HepG2 (cell line): ENCODE data around the gene ADIPOR2.

Experiments
- DBP ChIP-seq: sonication (generic); formaldehyde crosslinking; IDR thresholded peaks from 2 replicates; pipeline ENCODE4 v1.4.0; 2020; ENCODE audit warnings: missing genetic modification reagents; ENCODE audit errors: not compliant biosample characterization
- EP300 ChIP-seq, 3 experiments: sonication (generic) in 1 of 3; formaldehyde crosslinking in 1 of 3; IDR thresholded peaks; 2 replicates each; pipeline versions ENCODE4 v1.5.1 to v1.6.1; 2011 to 2020; ENCODE audit warnings: low read depth in 2 of 3, low read length in 2 of 3, borderline replicate concordance in 1 of 3, improper control_type of control experiment in 1 of 3, mild to moderate bottlenecking in 1 of 3, missing genetic modification reagents in 1 of 3, moderate library complexity in 1 of 3
- IRF2 ChIP-seq: IDR thresholded peaks from 2 replicates; pipeline ENCODE4 v1.6.1; 2018; ENCODE audit warnings: missing genetic modification reagents, missing compliant biosample characterization
- MAFK ChIP-seq, 2 experiments: IDR thresholded peaks in 1 of 2; conservative IDR thresholded peaks in 1 of 2; 2 replicates each; pipeline ENCODE4 v1.6.1; 2011; ENCODE audit warnings: improper control_type of control experiment in 2 of 2, low read length in 2 of 2
- SMAD3 ChIP-seq: sonication (generic); formaldehyde crosslinking; IDR thresholded peaks from 2 replicates; pipeline ENCODE4 v1.4.0; 2020; ENCODE audit warnings: missing genetic modification reagents
- TF ChIP-seq, protein P1 (sequence below): sonication (generic); formaldehyde crosslinking; IDR thresholded peaks from 2 replicates; pipeline ENCODE4 v1.5.0; 2020; ENCODE audit warnings: mild to moderate bottlenecking, missing genetic modification reagents, moderate library complexity
- TF ChIP-seq, protein P2 (sequence below): sonication (generic); formaldehyde crosslinking; conservative IDR thresholded peaks from 2 replicates; pipeline ENCODE4 v1.8.0; 2022; ENCODE audit warnings: mild to moderate bottlenecking, moderate library complexity, missing genetic modification reagents

- TF ChIP-seq EP300 (IDR thresholded peaks at IDR 0.05; ENCODE audit: low read depth in 2 of 2, low read length in 2 of 2) (no peak), EP300 (CRISPR knock-in tag; IDR thresholded peaks at IDR 0.05; ENCODE audit: borderline replicate concordance) (no peak), IRF2 (CRISPR knock-in tag) (no peak), DBP (no peak), SMAD3 (CRISPR knock-in tag) (no peak), MAFK (conservative IDR thresholded peaks at IDR 0.05 in 1 of 2, IDR thresholded peaks at IDR 0.05 in 1 of 2; ENCODE audit: low read length in 2 of 2) (no peak)
- TF ChIP-seq, protein P1, sequence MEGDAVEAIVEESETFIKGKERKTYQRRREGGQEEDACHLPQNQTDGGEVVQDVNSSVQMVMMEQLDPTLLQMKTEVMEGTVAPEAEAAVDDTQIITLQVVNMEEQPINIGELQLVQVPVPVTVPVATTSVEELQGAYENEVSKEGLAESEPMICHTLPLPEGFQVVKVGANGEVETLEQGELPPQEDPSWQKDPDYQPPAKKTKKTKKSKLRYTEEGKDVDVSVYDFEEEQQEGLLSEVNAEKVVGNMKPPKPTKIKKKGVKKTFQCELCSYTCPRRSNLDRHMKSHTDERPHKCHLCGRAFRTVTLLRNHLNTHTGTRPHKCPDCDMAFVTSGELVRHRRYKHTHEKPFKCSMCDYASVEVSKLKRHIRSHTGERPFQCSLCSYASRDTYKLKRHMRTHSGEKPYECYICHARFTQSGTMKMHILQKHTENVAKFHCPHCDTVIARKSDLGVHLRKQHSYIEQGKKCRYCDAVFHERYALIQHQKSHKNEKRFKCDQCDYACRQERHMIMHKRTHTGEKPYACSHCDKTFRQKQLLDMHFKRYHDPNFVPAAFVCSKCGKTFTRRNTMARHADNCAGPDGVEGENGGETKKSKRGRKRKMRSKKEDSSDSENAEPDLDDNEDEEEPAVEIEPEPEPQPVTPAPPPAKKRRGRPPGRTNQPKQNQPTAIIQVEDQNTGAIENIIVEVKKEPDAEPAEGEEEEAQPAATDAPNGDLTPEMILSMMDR, result no peak
- TF ChIP-seq, protein P2, sequence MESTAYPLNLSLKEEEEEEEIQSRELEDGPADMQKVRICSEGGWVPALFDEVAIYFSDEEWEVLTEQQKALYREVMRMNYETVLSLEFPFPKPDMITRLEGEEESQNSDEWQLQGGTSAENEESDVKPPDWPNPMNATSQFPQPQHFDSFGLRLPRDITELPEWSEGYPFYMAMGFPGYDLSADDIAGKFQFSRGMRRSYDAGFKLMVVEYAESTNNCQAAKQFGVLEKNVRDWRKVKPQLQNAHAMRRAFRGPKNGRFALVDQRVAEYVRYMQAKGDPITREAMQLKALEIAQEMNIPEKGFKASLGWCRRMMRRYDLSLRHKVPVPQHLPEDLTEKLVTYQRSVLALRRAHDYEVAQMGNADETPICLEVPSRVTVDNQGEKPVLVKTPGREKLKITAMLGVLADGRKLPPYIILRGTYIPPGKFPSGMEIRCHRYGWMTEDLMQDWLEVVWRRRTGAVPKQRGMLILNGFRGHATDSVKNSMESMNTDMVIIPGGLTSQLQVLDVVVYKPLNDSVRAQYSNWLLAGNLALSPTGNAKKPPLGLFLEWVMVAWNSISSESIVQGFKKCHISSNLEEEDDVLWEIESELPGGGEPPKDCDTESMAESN (CRISPR knock-in tag), result no peak
Measured at GRCh38 chr12:1787714-1788113, 96.8 kb downstream of the ADIPOR2 start.
